Fibroblast of lung (primary cell): ENCODE measurements around the gene OASL. TPM values are rescaled to one million over a fixed set of nuclear protein-coding genes. Genes with fewer than 3 reads are reported as not detected.

ENCODE experiments used
- DNase-seq, 2 donors: peaks; one replicate each; pipeline versions ENCODE4 v3.0.0 to v3.0.0-alpha.2; 2010; ENCODE audit warnings: low read depth in 2 of 2
- H2AFZ ChIP-seq: 2 replicates; pipeline ENCODE4 v1.5.1; 2012; ENCODE audit warnings: low read length, control low read depth, inconsistent platforms
- H3K27ac ChIP-seq: 2 replicates; pipeline ENCODE4 v1.5.1; 2011; ENCODE audit warnings: low read length, control low read depth; ENCODE audit not compliant: insufficient read depth
- H3K27me3 ChIP-seq: 2 replicates; pipeline ENCODE4 v1.5.1; 2011; ENCODE audit warnings: mild to moderate bottlenecking, low read length; ENCODE audit not compliant: control insufficient read depth, insufficient read depth
- H3K36me3 ChIP-seq: 2 replicates; pipeline ENCODE4 v1.5.1; 2011; ENCODE audit warnings: low read length; ENCODE audit not compliant: control insufficient read depth, insufficient read depth
- H3K4me1 ChIP-seq: 2 replicates; pipeline ENCODE4 v1.5.1; 2011; ENCODE audit warnings: low read length; ENCODE audit not compliant: control insufficient read depth, insufficient read depth; ENCODE audit errors: extremely low read depth
- H3K4me2 ChIP-seq: 2 replicates; pipeline ENCODE4 v1.5.1; 2011; ENCODE audit warnings: low read length, control low read depth; ENCODE audit not compliant: insufficient read depth; ENCODE audit errors: extremely low read depth
- H3K4me3 ChIP-seq, 4 experiments: fragments of 200-600 bp in 1 of 4; sonication (generic) in 1 of 4; replicated peaks in 1 of 4; 2 replicates each; pipeline ENCODE4 v1.5.1; 2011 to 2016; ENCODE audit warnings: low read length in 4 of 4, low read depth in 3 of 4, mild to moderate bottlenecking in 3 of 4, control low read depth in 2 of 4, inconsistent platforms in 1 of 4, mixed read lengths in 1 of 4; ENCODE audit not compliant: insufficient read depth in 1 of 4; ENCODE audit errors: control extremely low read depth in 1 of 4
- H3K79me2 ChIP-seq: 2 replicates; pipeline ENCODE4 v1.5.1; 2012; ENCODE audit warnings: mild to moderate bottlenecking, low read length, inconsistent platforms; ENCODE audit not compliant: control insufficient read depth, insufficient read depth
- H3K9ac ChIP-seq: 2 replicates; pipeline ENCODE4 v1.5.1; 2011; ENCODE audit warnings: mild to moderate bottlenecking, low read length, control low read depth; ENCODE audit not compliant: insufficient read depth
- H3K9me3 ChIP-seq: 2 replicates; pipeline ENCODE4 v1.5.1; 2012; ENCODE audit warnings: low read depth, low read length; ENCODE audit not compliant: control insufficient read depth, insufficient read depth
- H4K20me1 ChIP-seq: 2 replicates; pipeline ENCODE4 v1.5.1; 2011; ENCODE audit warnings: low read length; ENCODE audit not compliant: control insufficient read depth, insufficient read depth; ENCODE audit errors: extremely low read depth
- EZH2 ChIP-seq: IDR thresholded peaks from 2 replicates; pipeline ENCODE4 v1.5.1; 2012; ENCODE audit warnings: low read length, control low read depth, mild to moderate bottlenecking; ENCODE audit errors: missing control alignments
- polyA plus RNA-seq, 2 donors: library from polyadenylated mRNA; depleted of rRNA in 1 of 2; stranded (reverse) in 1 of 2; unstranded in 1 of 2; fragments of >200 nt; gene quantifications; 2 replicates each; pipeline ENCODE4 v1.2.1, GENCODE V29; 2011 to 2012; ENCODE audit warnings: missing spikeins in 1 of 2
- total RNA-seq: library from RNA; depleted of rRNA; stranded (reverse); fragments of >200 nt; gene quantifications from 2 replicates; pipeline ENCODE4 v1.2.1, GENCODE V29; 2014
- TF ChIP-seq, protein P1 (sequence below), 2 donors: IDR thresholded peaks in 1 of 2; conservative IDR thresholded peaks in 1 of 2; 1 replicate in 1 of 2; 2 replicates in 1 of 2; pipeline ENCODE4 v1.5.1; 2011 to 2012; ENCODE audit warnings: low read length in 2 of 2, control low read depth in 1 of 2, inconsistent platforms in 1 of 2, low read depth in 1 of 2, mild to moderate bottlenecking in 1 of 2

The OASL gene
- total and polyA plus RNA-seq, 2 donors (not counting 1 experiment from before 2014, with no cell fraction given), result 0.07 to 1.2 TPM

DNA sequence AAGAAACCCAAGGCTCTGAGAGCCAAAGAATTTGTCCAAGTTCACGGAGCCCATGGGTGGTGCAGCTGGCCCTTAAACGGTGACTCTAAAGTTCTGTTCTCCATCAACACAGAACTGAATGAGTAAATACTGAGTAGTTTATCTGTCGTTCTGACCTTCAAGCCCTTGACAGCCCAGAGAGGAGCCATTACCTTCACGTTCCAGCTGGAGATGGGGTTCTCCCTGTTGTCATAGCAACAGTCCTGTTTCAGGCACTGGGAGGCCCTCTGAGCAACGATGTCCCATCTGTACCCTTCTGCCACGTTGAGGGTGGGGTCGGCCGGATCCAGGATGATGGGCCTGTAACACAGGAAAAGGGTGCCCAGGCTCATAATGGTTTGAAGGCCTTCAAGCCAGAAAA lies 15.2 kb downstream of the OASL start:
- Histone ChIP-seq H3K4me3 (no peak overlapping the region), H3K4me1 (no peaks in the 10 kb centered on the region), H3K9me3 (no peaks in the 10 kb centered on the region), H3K4me2 (no peak overlapping the region), H3K27ac (no peak overlapping the region), H3K27me3 (peaks cover 5% of the 10 kb centered on the region), H3K36me3 (no peaks in the 10 kb centered on the region), H3K79me2 (no peaks in the 10 kb centered on the region), H2AFZ (no peak overlapping the region), H3K9ac (no peak overlapping the region), H4K20me1 (no peaks in the 10 kb centered on the region)
- TF ChIP-seq, protein P1, sequence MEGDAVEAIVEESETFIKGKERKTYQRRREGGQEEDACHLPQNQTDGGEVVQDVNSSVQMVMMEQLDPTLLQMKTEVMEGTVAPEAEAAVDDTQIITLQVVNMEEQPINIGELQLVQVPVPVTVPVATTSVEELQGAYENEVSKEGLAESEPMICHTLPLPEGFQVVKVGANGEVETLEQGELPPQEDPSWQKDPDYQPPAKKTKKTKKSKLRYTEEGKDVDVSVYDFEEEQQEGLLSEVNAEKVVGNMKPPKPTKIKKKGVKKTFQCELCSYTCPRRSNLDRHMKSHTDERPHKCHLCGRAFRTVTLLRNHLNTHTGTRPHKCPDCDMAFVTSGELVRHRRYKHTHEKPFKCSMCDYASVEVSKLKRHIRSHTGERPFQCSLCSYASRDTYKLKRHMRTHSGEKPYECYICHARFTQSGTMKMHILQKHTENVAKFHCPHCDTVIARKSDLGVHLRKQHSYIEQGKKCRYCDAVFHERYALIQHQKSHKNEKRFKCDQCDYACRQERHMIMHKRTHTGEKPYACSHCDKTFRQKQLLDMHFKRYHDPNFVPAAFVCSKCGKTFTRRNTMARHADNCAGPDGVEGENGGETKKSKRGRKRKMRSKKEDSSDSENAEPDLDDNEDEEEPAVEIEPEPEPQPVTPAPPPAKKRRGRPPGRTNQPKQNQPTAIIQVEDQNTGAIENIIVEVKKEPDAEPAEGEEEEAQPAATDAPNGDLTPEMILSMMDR (conservative IDR thresholded peaks at IDR 0.05 in 1 of 2, IDR thresholded peaks at IDR 0.05 in 1 of 2; ENCODE audit: low read depth in 1 of 2, low read length in 2 of 2), result no peak
- TF ChIP-seq EZH2, result no peak
- no peak for DNase-seq

DNA sequence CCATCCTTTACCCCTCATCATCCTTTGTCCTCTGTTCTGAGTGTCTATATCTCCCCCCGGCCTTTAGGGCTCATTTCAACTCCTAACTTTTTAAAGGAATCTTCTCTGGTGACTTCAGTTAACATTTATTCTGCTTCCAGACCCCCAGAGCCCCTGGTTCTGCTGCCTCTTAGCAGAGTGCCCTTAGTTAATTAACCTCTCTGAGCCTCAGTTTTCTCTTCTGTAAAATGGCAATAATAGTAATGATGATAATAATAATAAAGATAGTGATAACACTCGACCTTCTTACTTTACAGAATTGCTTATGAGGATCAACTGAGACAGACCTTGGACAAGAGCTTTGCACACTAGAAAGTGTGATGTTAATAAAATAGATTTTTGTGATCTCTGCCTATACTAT lies 16.3 kb downstream of the OASL start:
- TF ChIP-seq, protein P1 (conservative IDR thresholded peaks at IDR 0.05 in 1 of 2, IDR thresholded peaks at IDR 0.05 in 1 of 2; ENCODE audit: low read depth in 1 of 2, low read length in 2 of 2), result no peak
- TF ChIP-seq EZH2, result no peak
- no peak overlapping the region for H2AFZ ChIP-seq
- no peaks in the 10 kb centered on the region for H3K9me3 ChIP-seq
- H3K79me2 ChIP-seq, result no peaks in the 10 kb centered on the region
- no peak overlapping the region for H3K27ac ChIP-seq
- H3K36me3 ChIP-seq, result no peaks in the 10 kb centered on the region
- H3K4me2 ChIP-seq, result no peak overlapping the region
- H3K9ac ChIP-seq, result no peak overlapping the region
- peaks cover 5% of the 10 kb centered on the region for H3K27me3 ChIP-seq
- H4K20me1 ChIP-seq, result no peaks in the 10 kb centered on the region
- no peak for DNase-seq
- H3K4me3 ChIP-seq, result no peak overlapping the region
- H3K4me1 ChIP-seq, result no peaks in the 10 kb centered on the region

- Histone ChIP-seq H4K20me1 (no peaks in the 10 kb centered on the region), H3K79me2 (no peaks in the 10 kb centered on the region), H3K27me3 (no peaks in the 10 kb centered on the region), H3K9ac (no peak overlapping the region), H2AFZ (no peak overlapping the region), H3K4me3 (no peak overlapping the region), H3K9me3 (no peaks in the 10 kb centered on the region), H3K27ac (no peak overlapping the region), H3K36me3 (no peaks in the 10 kb centered on the region), H3K4me1 (no peaks in the 10 kb centered on the region), H3K4me2 (no peak overlapping the region)
- TF ChIP-seq EZH2, result no peak
- TF ChIP-seq, protein P1 (conservative IDR thresholded peaks at IDR 0.05 in 1 of 2, IDR thresholded peaks at IDR 0.05 in 1 of 2; ENCODE audit: low read depth in 1 of 2, low read length in 2 of 2), result no peak
- no peak for DNase-seq
Measured at GRCh38 chr12:121021754-121022153, 17.3 kb downstream of the OASL start.
